Forelimb muscle (tissue), 1 donor: ENCODE results near the gene GP1BA. TPM values are rescaled to one million over a fixed set of nuclear protein-coding genes. Genes with fewer than 3 reads are reported as not detected.

Experiments
- DNase-seq: peaks from one replicate; pipeline ENCODE4 v3.0.0-alpha.2; 2013; ENCODE audit warnings: low read depth
- polyA plus RNA-seq: library from polyadenylated mRNA; unstranded; fragments of 120-200 nt; gene quantifications from one replicate; pipeline ENCODE4 v1.2.1, GENCODE V29; 2013; ENCODE audit not compliant: insufficient read length

Gene GP1BA
- polyA plus RNA-seq, 1 donor, result 0.92 TPM

GRCh38 chr17:4950746-4951204 is 18.7 kb downstream of the GP1BA start, which contains the start of gene ENO3:
ENO3 (plus strand) TSS chr17:4951119; CDS start chr17:4951830, 711 bp downstream.
- DNase-seq, result no peak

DNA sequence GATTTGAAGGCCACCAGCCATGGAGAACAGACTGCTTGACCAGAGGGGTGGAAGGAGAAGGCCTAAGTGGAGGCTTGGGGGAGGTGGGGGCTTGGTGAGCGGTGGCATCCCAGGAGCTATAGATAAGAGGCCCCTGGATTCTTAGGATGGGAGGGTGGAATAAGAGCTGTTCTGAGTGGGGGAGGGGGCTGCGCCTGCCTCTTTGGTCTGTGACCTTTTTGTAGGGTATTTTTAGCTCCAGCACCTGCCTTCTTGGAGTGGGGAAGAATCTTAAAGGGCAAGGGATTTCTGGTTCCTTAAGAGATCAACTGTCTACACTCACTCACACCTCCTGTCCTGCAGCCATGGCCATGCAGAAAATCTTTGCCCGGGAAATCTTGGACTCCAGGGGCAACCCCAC is 19.4 kb downstream of the GP1BA start:
- no peak for DNase-seq

GRCh38 chr17:4953451-4953961 is 21.4 kb downstream of the GP1BA start:
- DNase-seq, result no peak

GRCh38 chr17:4955091-4955490 is 23.0 kb downstream of the GP1BA start:
- no peak for DNase-seq

GRCh38 chr17:4956493-4957061 is 24.5 kb downstream of the GP1BA start:
- no peak for DNase-seq

- DNase-seq, result no peak
Measured at GRCh38 chr17:4958102-4958501, 26.0 kb downstream of the GP1BA start.

GRCh38 chr17:4959261-4959965 is 27.3 kb downstream of the GP1BA start:
- no peak for DNase-seq

DNA sequence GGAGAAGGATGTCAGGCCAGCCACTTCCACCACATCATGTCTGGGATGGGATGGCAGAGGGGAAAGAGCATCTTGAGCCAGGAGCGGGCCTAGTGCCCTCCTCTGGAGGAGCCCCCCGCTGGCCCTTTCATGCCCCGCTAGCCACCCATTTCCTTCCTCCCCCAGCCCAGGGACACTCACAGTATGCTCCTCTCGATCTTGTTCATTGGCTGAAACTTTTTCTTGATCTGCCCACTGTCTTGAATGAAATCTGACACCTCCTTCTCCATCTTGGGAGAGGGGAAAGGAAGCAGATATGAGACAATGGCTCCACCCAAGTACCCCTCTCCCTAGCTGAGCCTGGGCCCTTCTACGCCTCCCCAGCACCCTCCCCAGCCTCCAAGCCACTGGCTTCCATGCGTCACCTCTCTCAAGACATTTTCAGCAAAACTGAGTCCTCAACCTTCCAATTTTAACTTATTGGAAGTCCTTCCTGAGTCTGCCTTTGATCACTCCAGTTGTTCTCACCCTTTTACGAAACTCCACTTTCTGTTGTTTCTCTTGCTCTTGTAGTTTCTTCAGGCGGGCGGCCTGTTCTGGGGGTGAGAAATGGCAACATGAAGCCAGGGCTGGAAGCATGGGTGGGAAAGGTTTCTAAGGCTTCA is 28.3 kb downstream of the GP1BA start:
- no peak for DNase-seq

- DNase-seq, result no peak
Measured at GRCh38 chr17:4965311-4965986, 33.4 kb downstream of the GP1BA start.

GRCh38 chr17:4966844-4967538 is 34.9 kb downstream of the GP1BA start:
- DNase-seq, result peak; percentile 98

GRCh38 chr17:4967539-4968485 is 35.7 kb downstream of the GP1BA start, which contains the start of gene SPAG7:
SPAG7 (minus strand) TSS chr17:4967817; CDS start chr17:4967804, 13 bp downstream.
- DNase-seq, result peak; percentile 87

- DNase-seq, result no peak
Measured at GRCh38 chr17:4968486-4969046, 36.5 kb downstream of the GP1BA start.

GRCh38 chr17:4969047-4969550 is 37.0 kb downstream of the GP1BA start:
- DNase-seq, result no peak

DNA sequence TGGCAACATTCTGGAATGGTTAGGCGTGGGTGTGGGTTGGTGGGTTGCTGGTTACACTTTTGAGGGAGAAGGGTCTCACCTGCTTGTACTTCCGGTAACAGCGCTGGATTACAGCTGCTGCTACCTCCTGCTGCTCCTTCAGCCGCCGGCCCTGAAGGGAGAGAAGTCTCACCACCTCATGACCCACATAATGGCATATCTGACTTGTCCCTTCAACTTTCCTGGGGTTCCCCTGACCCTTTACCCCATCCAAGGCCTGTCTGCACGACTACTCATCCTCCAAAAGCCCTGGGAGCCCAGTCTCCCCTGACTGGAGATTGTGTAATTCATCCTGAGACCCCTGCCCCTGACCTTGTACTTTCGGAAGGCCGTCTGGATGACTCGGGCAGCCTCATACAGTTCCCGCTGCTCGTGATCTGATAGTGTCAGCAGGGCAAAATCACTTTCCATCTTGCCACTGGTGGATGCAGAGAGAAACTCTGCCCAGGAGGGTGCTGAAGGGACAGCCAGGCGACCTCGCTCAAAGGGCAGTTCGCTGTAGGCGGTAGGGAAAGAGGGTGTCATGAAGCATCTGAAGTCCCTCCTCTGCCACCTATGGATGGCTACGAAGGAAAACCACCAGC is 37.6 kb downstream of the GP1BA start:
- DNase-seq, result no peak

GRCh38 chr17:4970273-4970672 is 38.2 kb downstream of the GP1BA start:
- DNase-seq, result no peak

DNA sequence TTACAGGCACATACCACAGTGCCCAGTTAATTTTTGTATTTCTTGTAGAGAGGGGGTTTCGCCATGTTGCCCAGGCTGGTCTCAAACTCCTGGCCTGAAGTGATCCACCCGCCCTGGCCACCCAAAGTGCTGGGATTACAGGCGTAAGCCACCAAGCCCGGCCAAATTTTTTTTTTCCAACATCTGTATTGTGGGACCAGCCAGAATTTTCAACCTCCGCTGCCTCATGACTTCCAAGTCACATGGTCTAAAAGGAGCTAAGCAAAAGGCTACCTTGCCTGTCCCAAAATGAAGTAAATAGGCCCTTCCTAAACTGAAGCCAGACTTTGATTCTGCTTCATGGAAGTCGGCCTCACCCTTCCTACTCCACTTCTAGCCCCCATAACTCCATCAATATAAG is 39.7 kb downstream of the GP1BA start:
- no peak for DNase-seq

GRCh38 chr17:4972322-4972721 is 40.2 kb downstream of the GP1BA start:
- DNase-seq, result no peak

DNA sequence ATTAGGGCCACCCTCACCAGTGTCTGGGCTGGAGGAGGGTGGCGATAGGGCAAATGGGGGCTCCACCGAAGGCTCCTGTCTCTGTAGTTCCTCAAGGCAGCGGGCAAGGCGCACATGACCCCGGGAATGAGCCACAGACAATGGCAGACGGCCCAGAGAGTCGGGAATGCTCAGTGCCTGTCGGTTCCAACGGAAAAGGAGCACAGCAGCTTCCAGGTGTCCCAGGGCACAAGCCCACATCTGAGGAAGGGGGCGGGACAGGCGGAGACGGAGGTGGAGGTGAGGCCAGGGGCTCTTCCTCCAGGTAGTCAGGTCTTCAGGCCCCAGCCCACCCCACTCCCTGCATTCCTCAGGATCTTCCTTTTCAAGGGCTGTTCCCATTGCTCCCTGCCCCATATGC is 40.7 kb downstream of the GP1BA start:
- no peak for DNase-seq
